Fibroblast of lung (primary cell): ENCODE data around the gene NOPCHAP1. TPM values are rescaled to one million over a fixed set of nuclear protein-coding genes. Genes with fewer than 3 reads are reported as not detected.
A peak's percentile ranks its signal among the peaks of the same experiment; 100 is the strongest.

ENCODE experiments used
- DNase-seq, 2 donors: peaks; one replicate each; pipeline versions ENCODE4 v3.0.0 to v3.0.0-alpha.2; 2010; ENCODE audit warnings: low read depth in 2 of 2
- H2AFZ ChIP-seq: 2 replicates; pipeline ENCODE4 v1.5.1; 2012; ENCODE audit warnings: low read length, control low read depth, inconsistent platforms
- H3K27ac ChIP-seq: 2 replicates; pipeline ENCODE4 v1.5.1; 2011; ENCODE audit warnings: low read length, control low read depth; ENCODE audit not compliant: insufficient read depth
- H3K27me3 ChIP-seq: 2 replicates; pipeline ENCODE4 v1.5.1; 2011; ENCODE audit warnings: mild to moderate bottlenecking, low read length; ENCODE audit not compliant: control insufficient read depth, insufficient read depth
- H3K36me3 ChIP-seq: 2 replicates; pipeline ENCODE4 v1.5.1; 2011; ENCODE audit warnings: low read length; ENCODE audit not compliant: control insufficient read depth, insufficient read depth
- H3K4me1 ChIP-seq: 2 replicates; pipeline ENCODE4 v1.5.1; 2011; ENCODE audit warnings: low read length; ENCODE audit not compliant: control insufficient read depth, insufficient read depth; ENCODE audit errors: extremely low read depth
- H3K4me2 ChIP-seq: 2 replicates; pipeline ENCODE4 v1.5.1; 2011; ENCODE audit warnings: low read length, control low read depth; ENCODE audit not compliant: insufficient read depth; ENCODE audit errors: extremely low read depth
- H3K4me3 ChIP-seq, 4 experiments: fragments of 200-600 bp in 1 of 4; sonication (generic) in 1 of 4; replicated peaks in 1 of 4; 2 replicates each; pipeline ENCODE4 v1.5.1; 2011 to 2016; ENCODE audit warnings: low read length in 4 of 4, low read depth in 3 of 4, mild to moderate bottlenecking in 3 of 4, control low read depth in 2 of 4, inconsistent platforms in 1 of 4, mixed read lengths in 1 of 4; ENCODE audit not compliant: insufficient read depth in 1 of 4; ENCODE audit errors: control extremely low read depth in 1 of 4
- H3K79me2 ChIP-seq: 2 replicates; pipeline ENCODE4 v1.5.1; 2012; ENCODE audit warnings: mild to moderate bottlenecking, low read length, inconsistent platforms; ENCODE audit not compliant: control insufficient read depth, insufficient read depth
- H3K9ac ChIP-seq: 2 replicates; pipeline ENCODE4 v1.5.1; 2011; ENCODE audit warnings: mild to moderate bottlenecking, low read length, control low read depth; ENCODE audit not compliant: insufficient read depth
- H3K9me3 ChIP-seq: 2 replicates; pipeline ENCODE4 v1.5.1; 2012; ENCODE audit warnings: low read depth, low read length; ENCODE audit not compliant: control insufficient read depth, insufficient read depth
- H4K20me1 ChIP-seq: 2 replicates; pipeline ENCODE4 v1.5.1; 2011; ENCODE audit warnings: low read length; ENCODE audit not compliant: control insufficient read depth, insufficient read depth; ENCODE audit errors: extremely low read depth
- EZH2 ChIP-seq: IDR thresholded peaks from 2 replicates; pipeline ENCODE4 v1.5.1; 2012; ENCODE audit warnings: low read length, control low read depth, mild to moderate bottlenecking; ENCODE audit errors: missing control alignments
- polyA plus RNA-seq, 2 donors: library from polyadenylated mRNA; depleted of rRNA in 1 of 2; stranded (reverse) in 1 of 2; unstranded in 1 of 2; fragments of >200 nt; gene quantifications; 2 replicates each; pipeline ENCODE4 v1.2.1, GENCODE V29; 2011 to 2012; ENCODE audit warnings: missing spikeins in 1 of 2
- total RNA-seq: library from RNA; depleted of rRNA; stranded (reverse); fragments of >200 nt; gene quantifications from 2 replicates; pipeline ENCODE4 v1.2.1, GENCODE V29; 2014
- TF ChIP-seq, protein P1 (sequence below), 2 donors: IDR thresholded peaks in 1 of 2; conservative IDR thresholded peaks in 1 of 2; 1 replicate in 1 of 2; 2 replicates in 1 of 2; pipeline ENCODE4 v1.5.1; 2011 to 2012; ENCODE audit warnings: low read length in 2 of 2, control low read depth in 1 of 2, inconsistent platforms in 1 of 2, low read depth in 1 of 2, mild to moderate bottlenecking in 1 of 2

The NOPCHAP1 gene
- total and polyA plus RNA-seq, 2 donors (not counting 1 experiment from before 2014, with no cell fraction given) = 4.2 to 12.2 TPM

DNA sequence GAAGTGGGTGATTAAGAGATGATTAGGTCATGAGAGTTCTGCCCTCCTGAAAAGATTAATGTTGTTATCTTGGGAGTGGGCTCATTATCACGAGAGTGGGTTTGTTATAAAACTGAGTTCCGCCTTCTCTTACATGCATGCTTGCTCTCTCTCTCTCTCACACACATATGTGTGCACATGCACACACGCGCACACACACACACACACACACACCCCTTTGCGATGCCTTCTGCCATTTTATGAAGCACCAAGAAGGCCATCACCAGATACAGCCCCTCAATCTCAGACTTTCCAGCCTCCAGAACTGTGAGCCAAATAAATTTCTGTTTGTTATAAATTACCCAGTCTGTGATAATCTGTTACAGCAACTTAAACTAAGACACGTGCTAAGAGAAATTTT, 22.4 kb upstream of the NOPCHAP1 start:
- Histone ChIP-seq H3K4me2 (no peak overlapping the region), H2AFZ (no peak overlapping the region), H3K27ac (no peak overlapping the region), H3K79me2 (no peaks in the 10 kb centered on the region), H3K4me1 (peaks cover 11% of the 10 kb centered on the region), H4K20me1 (no peaks in the 10 kb centered on the region), H3K4me3 (no peak overlapping the region), H3K36me3 (no peaks in the 10 kb centered on the region), H3K9ac (no peak overlapping the region), H3K27me3 (no peaks in the 10 kb centered on the region), H3K9me3 (no peaks in the 10 kb centered on the region)
- no peak for DNase-seq
- TF ChIP-seq, protein P1, sequence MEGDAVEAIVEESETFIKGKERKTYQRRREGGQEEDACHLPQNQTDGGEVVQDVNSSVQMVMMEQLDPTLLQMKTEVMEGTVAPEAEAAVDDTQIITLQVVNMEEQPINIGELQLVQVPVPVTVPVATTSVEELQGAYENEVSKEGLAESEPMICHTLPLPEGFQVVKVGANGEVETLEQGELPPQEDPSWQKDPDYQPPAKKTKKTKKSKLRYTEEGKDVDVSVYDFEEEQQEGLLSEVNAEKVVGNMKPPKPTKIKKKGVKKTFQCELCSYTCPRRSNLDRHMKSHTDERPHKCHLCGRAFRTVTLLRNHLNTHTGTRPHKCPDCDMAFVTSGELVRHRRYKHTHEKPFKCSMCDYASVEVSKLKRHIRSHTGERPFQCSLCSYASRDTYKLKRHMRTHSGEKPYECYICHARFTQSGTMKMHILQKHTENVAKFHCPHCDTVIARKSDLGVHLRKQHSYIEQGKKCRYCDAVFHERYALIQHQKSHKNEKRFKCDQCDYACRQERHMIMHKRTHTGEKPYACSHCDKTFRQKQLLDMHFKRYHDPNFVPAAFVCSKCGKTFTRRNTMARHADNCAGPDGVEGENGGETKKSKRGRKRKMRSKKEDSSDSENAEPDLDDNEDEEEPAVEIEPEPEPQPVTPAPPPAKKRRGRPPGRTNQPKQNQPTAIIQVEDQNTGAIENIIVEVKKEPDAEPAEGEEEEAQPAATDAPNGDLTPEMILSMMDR (conservative IDR thresholded peaks at IDR 0.05 in 1 of 2, IDR thresholded peaks at IDR 0.05 in 1 of 2; ENCODE audit: low read depth in 1 of 2, low read length in 2 of 2) = no peak
- TF ChIP-seq EZH2 = no peak

DNA sequence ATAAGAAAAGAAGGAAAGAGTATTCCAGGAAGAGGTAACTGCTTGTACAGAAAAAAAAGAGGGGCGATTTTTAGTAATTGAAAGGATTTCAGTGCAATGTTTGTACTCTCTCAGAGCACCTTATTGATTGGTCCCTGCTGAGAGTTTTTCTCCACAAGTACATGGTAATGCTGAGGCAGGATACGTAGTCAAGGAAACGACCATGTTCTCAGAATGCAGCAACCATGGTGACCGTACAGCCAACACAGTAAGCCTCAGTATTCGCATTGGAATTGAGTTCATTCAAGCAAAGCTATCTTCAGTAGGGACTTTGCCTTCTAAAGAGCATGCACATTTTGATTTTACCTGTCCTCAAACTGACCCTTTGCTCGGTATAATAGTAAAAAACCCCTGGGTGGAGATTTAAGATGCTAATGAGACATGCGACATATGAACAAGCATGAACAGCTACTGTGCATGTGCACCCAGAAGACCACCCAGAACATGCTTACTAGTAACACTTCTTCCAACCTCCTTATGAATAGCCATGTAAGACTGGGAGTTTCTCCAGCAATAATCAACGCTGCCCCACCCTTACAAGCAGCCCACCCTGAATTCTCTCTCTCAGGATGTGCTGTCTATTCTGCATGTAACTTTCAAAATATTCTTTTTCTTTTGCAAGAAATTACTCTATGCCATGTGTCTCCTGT, 21.8 kb upstream of the NOPCHAP1 start:
- H3K4me1 ChIP-seq = peaks cover 6% of the 10 kb centered on the region
- H3K27me3 ChIP-seq = no peaks in the 10 kb centered on the region
- peak in 1 of 2 donors; percentile 21 for DNase-seq
- no peak overlapping the region for H3K4me3 ChIP-seq
- H3K27ac ChIP-seq = no peak overlapping the region
- H3K4me2 ChIP-seq = no peak overlapping the region
- H2AFZ ChIP-seq = no peak overlapping the region
- no peak overlapping the region for H3K9ac ChIP-seq
- no peaks in the 10 kb centered on the region for H4K20me1 ChIP-seq
- H3K36me3 ChIP-seq = no peaks in the 10 kb centered on the region
- TF ChIP-seq, protein P1 (conservative IDR thresholded peaks at IDR 0.05 in 1 of 2, IDR thresholded peaks at IDR 0.05 in 1 of 2; ENCODE audit: low read depth in 1 of 2, low read length in 2 of 2) = no peak
- no peak for TF ChIP-seq EZH2
- no peaks in the 10 kb centered on the region for H3K79me2 ChIP-seq
- no peaks in the 10 kb centered on the region for H3K9me3 ChIP-seq

DNA sequence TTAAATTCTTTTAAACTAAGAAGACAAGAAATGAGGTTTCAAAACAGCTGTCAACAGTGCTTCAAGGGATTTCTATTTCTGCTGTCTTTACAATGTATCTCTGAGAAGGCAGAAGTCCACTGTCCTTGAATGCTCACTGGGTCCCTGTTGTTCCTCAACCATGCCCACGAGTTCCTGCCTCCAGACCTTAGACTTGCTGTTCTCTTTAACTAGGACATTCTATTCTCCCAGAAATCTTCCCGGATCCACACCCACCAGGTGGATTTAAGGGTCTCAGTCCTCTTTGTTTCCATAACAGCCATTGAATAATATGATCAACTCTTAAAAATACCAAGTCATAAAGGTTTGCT, 21.3 kb upstream of the NOPCHAP1 start:
- Histone ChIP-seq H3K4me1 (peaks cover 4% of the 10 kb centered on the region), H3K27ac (no peak overlapping the region), H4K20me1 (no peaks in the 10 kb centered on the region), H3K9me3 (no peaks in the 10 kb centered on the region), H3K27me3 (no peaks in the 10 kb centered on the region), H2AFZ (no peak overlapping the region), H3K79me2 (no peaks in the 10 kb centered on the region), H3K4me2 (no peak overlapping the region), H3K9ac (no peak overlapping the region), H3K36me3 (no peaks in the 10 kb centered on the region), H3K4me3 (no peak overlapping the region)
- TF ChIP-seq, protein P1 (conservative IDR thresholded peaks at IDR 0.05 in 1 of 2, IDR thresholded peaks at IDR 0.05 in 1 of 2; ENCODE audit: low read depth in 1 of 2, low read length in 2 of 2) = no peak
- no peak for TF ChIP-seq EZH2
- DNase-seq = no peak
